ENCODE data around the gene PEX6. TPM values are rescaled to one million over a fixed set of nuclear protein-coding genes. Genes with fewer than 3 reads are reported as not detected.

Gene PEX6
- total RNA-seq, 1 experiment from 2014 or later: 25.8 TPM

GRCh38 chr6:43013843-43014433, 35.0 kb upstream of the PEX6 start, which contains the start of the genes KLHDC3 and MEA1:
Gene KLHDC3 (plus strand): TSS chr6:43014249. CDS start chr6:43017193, 2,944 bp downstream.
Gene MEA1 (minus strand): TSS chr6:43013946. CDS start chr6:43013813, 133 bp downstream.
- CTCF ChIA-PET: interaction anchor here (0.7 to 2.7 kb wide), 4 partner anchors 17 to 160 kb away, joined by 3 to 12 read pairs (median 8); no protein-coding TSS in a partner anchor
- POLR2A ChIA-PET: interaction anchor here (0.7 to 5.5 kb wide), 31 partner anchors 8 to 892 kb away, joined by 3 to 53 read pairs (median 5); partner anchors contain the start of genes CNPY3, CUL7, GTPBP2 and KLC4
- Mint-ChIP-seq H3K36me3 (ENCODE audit: insufficient read depth, unreplicated experiment) (peaks cover 27% of the 10 kb centered on the region), H3K27me3 (ENCODE audit: insufficient read depth, unreplicated experiment) (no peaks in the 10 kb centered on the region), H3K27ac (ENCODE audit: low read depth, unreplicated experiment) (peak within 1 kb of the TSS; percentile 99), H3K9me3 (ENCODE audit: unreplicated experiment) (no peaks in the 10 kb centered on the region), H3K4me3 (ENCODE audit: unreplicated experiment) (peak within 1 kb of the TSS; percentile 99), H3K4me1 (ENCODE audit: insufficient read depth, unreplicated experiment) (peaks cover 32% of the 10 kb centered on the region)
- BruUV-seq (replicated peaks): no TSS peak
- no peak for TF ChIP-seq CTCF (IDR thresholded peaks at IDR 0.05; ENCODE audit: unreplicated experiment)
- intact Hi-C loops (cut with micrococcal nuclease): loop anchor here (1.0 to 5.0 kb wide), 2 partner anchors 30 to 38 kb away; partner anchors contain the start of genes CUL7 and PPP2R5D
- peak; percentile 100 for DNase-seq (ENCODE audit: unreplicated experiment)

GRCh38 chr6:43013097-43013842, 34.3 kb upstream of the PEX6 start:
- H3K27ac Mint-ChIP-seq (ENCODE audit: low read depth, unreplicated experiment): peak overlapping the region; percentile 99
- no peaks in the 10 kb centered on the region for H3K27me3 Mint-ChIP-seq (ENCODE audit: insufficient read depth, unreplicated experiment)
- intact Hi-C loops (cut with micrococcal nuclease): loop anchor here (1.0 to 5.0 kb wide), 2 partner anchors 29 to 39 kb away; partner anchors contain the start of genes CUL7 and PPP2R5D
- ChIA-PET POLR2A (interaction anchor here (0.7 to 5.5 kb wide), 22 partner anchors 9 to 267 kb away, joined by 3 to 53 read pairs (median 7); partner anchors contain the start of genes CNPY3, CUL7, KLC4 and MRPL2), CTCF (interaction anchor here (0.7 to 2.6 kb wide), 4 partner anchors 17 to 161 kb away, joined by 3 to 12 read pairs (median 4); no protein-coding TSS in a partner anchor)
- no TSS peak for BruUV-seq (replicated peaks)
- H3K4me3 Mint-ChIP-seq (ENCODE audit: unreplicated experiment): peak overlapping the region; percentile 99
- no peaks in the 10 kb centered on the region for H3K9me3 Mint-ChIP-seq (ENCODE audit: unreplicated experiment)
- TF ChIP-seq CTCF (IDR thresholded peaks at IDR 0.05; ENCODE audit: unreplicated experiment): no peak
- peaks cover 30% of the 10 kb centered on the region for H3K36me3 Mint-ChIP-seq (ENCODE audit: insufficient read depth, unreplicated experiment)
- DNase-seq (ENCODE audit: unreplicated experiment): no peak
- peaks cover 32% of the 10 kb centered on the region for H3K4me1 Mint-ChIP-seq (ENCODE audit: insufficient read depth, unreplicated experiment)

- Mint-ChIP-seq H3K9me3 (ENCODE audit: unreplicated experiment) (no peaks in the 10 kb centered on the region), H3K4me1 (ENCODE audit: insufficient read depth, unreplicated experiment) (peaks cover 32% of the 10 kb centered on the region), H3K27ac (ENCODE audit: low read depth, unreplicated experiment) (peak overlapping the region; percentile 99), H3K27me3 (ENCODE audit: insufficient read depth, unreplicated experiment) (no peaks in the 10 kb centered on the region), H3K36me3 (ENCODE audit: insufficient read depth, unreplicated experiment) (peaks cover 27% of the 10 kb centered on the region), H3K4me3 (ENCODE audit: unreplicated experiment) (peak overlapping the region; percentile 99)
- TF ChIP-seq CTCF (IDR thresholded peaks at IDR 0.05; ENCODE audit: unreplicated experiment): no peak
- no peak for DNase-seq (ENCODE audit: unreplicated experiment)
- TSS peak; percentile 93 for BruUV-seq (replicated peaks)
- intact Hi-C loops (cut with micrococcal nuclease): loop anchor here (5.0 kb wide), 1 partner anchor 40 kb away; the partner anchor contains the start of gene CUL7
- ChIA-PET POLR2A (interaction anchor here (0.5 to 5.5 kb wide), 11 partner anchors 9 to 122 kb away, joined by 3 to 53 read pairs (median 30); partner anchors contain the start of genes CNPY3, CUL7, KLC4 and MRPL2), CTCF (interaction anchor here (1.0 to 2.6 kb wide), 2 partner anchors 112 to 131 kb away, joined by 3 to 12 read pairs; no protein-coding TSS in a partner anchor)
These were observed 33.4 kb upstream of the PEX6 start for GRCh38 chr6:43012364-43012763.

Measured in MCF 10A (cell line).